Left colon (tissue), 2 donors: Measurements from ENCODE around the gene SMIM32. TPM values are rescaled to one million over a fixed set of nuclear protein-coding genes. Genes with fewer than 3 reads are reported as not detected.
A peak's percentile ranks its signal among the peaks of the same experiment; 100 is the strongest.

Source experiments
- ATAC-seq: fragments of 200-7000 bp; cut with Tn5 transposase; one replicate; pipeline ENCODE4 v1.9.1; 2020; ENCODE audit warnings: mild to moderate bottlenecking, moderate library complexity
- DNase-seq, 2 donors: peaks; one replicate each; pipeline ENCODE4 v3.0.0-alpha.2; 2020
- intact Hi-C, 2 donors: fragments of 100-400 bp; cut with DNase I in 1 of 2; cut with micrococcal nuclease in 1 of 2; formaldehyde crosslinking; loops; one replicate each; pipeline versions ENCODE4 v1.11.2 to v1.14.0; 2022; cut with DNase I, micrococcal nuclease
- long read RNA-seq: library from polyadenylated mRNA; unstranded; transcript quantifications from one replicate; pipeline ENCODE4 v2.0.0, GENCODE V29; 2021
- total RNA-seq, 2 donors: library from RNA; stranded (reverse); fragmentation: NEBNext Ultra II Directional; extraction: Animal tissue kit (Norgen Biotek cat#: 25700); gene quantifications; one replicate each; pipeline ENCODE4 v1.2.1, GENCODE V29; 2021
- donor health status: DM: no; HTN: no; CAD: no.
- donor health status: DM: yes; HTN: yes; CAD: no.

SMIM32 gene
- 10 to 100 TPM; 17.7 to 23.5 TPM for total RNA-seq
- long read RNA-seq, transcript SMIM32-201 (1 exons, 1,667 nt): major isoform, 77 of 77 reads
- long read RNA-seq, partial matches to known transcripts: 0 of 77 reads
- long read RNA-seq, other reads (novel, unspliced or antisense): 0 of 77 reads

DNA sequence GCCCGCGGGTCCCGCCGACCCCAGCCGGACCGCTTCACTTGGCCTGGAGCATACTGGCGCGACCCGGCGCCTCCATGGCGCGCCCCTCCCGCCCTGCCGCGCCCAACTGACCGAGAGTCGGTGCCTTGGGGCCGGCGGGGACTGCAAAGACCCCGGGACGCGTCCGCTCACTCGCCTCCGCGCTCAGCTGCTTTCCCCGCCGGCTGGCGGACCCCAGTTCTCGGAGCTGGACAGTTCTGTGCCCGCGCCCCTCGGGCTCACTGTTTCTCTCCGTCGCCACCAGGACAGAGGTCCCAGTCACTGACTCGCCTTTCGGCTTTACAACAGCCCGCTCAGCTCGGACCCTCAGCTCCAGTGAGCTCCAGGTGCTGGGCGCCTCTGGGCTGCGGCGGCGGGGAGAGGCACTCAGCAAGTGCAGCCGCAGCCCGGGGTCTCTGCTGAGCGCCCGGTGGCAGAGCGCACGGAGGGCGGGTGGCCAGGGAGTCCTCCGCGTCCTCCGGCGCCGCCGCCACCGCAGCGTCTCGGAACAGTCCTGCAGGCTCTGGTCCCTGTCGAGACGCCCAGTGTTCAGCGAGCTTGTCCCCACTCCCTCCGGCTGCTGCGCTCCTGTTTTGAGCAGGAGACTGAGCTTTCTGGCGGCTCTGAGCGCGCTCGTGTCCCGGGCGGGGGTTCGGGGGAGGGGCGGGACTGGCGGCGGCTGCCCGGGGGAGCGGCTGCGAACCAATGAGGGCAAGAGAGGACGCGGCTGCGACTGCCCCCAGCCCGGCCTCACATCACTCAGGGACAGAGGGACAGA is at the start of gene SMIM32:
Gene SMIM32 (minus strand): TSS at position 637 of the 796 bp plus-strand sequence. CDS start 638 bp downstream, outside the sequence.
- DNase-seq (peak; percentile 76 to 81), ATAC-seq (peak; percentile 67)
- intact Hi-C loops: no loop called here

DNA sequence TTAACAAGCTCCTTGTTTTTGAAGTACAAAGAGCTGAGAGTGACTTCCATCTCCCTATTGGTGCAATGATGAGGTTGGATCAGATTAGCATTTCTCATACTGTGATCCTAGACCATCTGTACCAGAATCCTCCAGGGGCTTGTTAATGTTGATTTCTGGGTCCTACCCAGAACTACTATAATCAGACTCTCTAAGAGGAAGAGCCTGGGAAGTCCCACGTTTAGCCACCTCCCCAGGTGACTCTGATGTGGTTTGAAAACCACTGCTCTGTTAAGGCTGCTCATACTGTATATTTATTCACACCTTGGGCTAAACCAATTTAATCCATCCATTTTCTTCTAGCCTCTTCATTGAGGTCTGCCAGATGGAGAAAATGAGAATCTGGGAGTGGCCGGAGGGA is 49.6 kb upstream of the SMIM32 start:
- no peak for ATAC-seq
- no peak for DNase-seq
- intact Hi-C loops: no loop called here

DNA sequence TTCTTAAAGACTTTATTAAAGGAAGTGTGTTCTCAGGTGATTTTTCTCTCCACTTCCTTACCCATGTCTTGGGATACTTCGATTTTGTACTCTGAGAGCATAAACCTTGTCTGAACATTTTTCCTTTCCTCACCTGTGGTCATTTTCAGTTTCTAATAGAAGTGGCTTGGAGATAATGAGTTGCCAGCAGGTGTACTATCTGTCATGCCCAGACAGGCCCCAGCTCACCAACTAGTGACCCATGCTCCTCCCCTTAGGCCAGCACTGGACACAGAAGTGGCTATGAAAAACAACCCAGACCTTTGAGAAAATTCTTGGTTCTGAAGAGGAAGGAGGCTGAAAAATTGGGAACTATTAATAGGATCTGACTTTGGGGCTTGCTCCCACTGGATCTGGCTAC is 49.2 kb upstream of the SMIM32 start:
- no peak for ATAC-seq

DNA sequence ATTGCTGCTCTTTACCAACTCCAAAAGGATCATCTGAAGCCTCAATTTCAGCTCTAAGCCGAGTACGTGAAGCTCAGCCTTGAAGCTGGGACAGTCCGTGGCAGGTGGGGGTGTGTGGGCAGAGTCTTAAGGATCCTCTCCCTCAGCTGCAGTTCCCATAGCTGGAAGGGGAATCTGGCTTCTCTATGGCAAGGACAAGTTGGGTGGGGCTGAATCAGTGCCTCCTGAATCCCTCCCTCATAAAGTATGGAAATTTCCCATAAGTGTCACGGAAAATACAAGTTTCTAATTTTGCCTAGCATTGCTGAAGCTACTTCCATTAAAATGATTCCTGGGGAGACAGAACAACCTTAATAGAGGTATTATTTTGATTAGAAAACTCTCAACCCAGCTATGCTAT is 47.9 kb upstream of the SMIM32 start:
- intact Hi-C loops: no loop called here
- ATAC-seq: no peak
- no peak for DNase-seq

More for the DNA sequence above, 49.2 kb upstream of the SMIM32 start:
- no peak for DNase-seq
- intact Hi-C loops: no loop called here

DNA sequence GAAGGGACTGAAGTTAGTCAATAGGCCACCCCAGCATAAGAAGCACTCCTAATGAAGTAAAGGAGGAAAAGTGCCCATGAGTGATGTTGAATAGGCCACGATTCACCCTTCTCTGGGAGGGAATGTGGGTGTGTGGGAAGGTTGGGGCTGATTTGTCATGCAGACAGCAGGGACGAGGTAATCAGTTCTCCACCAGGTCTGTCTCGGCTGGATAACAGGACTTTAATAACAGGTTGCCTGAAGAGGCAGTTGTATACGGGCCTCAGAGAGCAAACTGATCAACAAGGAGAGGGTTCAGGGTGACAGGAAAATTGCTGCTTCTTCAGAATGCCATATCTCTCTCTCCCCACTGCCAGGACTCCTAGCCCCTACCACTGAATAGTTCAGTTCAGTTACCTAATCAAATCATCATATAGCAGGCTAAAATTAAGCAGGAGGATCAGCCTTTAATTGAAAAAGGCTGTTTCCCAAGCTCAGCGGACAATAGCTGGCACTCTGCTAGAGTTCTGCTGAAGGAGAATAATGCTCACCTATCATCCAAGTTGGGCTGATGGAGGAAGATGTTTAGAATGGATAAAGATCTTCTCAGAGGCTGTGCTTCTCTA is 43.6 kb upstream of the SMIM32 start:
- no peak for ATAC-seq
- intact Hi-C loops: no loop called here
- no peak for DNase-seq

DNA sequence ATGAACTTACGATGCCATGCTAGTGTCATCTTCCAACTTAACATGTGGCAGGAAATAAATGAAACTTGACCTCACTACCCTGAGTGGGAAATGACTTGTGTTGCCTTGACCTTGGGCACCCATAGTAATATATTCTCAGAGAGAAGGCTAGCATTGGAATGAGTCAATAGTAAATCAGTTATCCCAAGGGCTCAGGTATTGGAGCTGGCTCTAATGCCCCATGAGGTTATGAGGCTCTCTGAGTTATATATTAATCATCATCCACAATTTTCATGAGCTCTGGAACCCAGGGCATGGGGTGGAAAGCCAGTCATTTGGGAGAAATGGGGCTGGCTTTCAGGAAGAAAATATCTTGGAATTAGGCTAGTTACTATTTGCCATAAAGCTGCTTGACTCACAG is 42.4 kb upstream of the SMIM32 start:
- peak; percentile 88 for ATAC-seq
- intact Hi-C loops: no loop called here
- DNase-seq: no peak

DNA sequence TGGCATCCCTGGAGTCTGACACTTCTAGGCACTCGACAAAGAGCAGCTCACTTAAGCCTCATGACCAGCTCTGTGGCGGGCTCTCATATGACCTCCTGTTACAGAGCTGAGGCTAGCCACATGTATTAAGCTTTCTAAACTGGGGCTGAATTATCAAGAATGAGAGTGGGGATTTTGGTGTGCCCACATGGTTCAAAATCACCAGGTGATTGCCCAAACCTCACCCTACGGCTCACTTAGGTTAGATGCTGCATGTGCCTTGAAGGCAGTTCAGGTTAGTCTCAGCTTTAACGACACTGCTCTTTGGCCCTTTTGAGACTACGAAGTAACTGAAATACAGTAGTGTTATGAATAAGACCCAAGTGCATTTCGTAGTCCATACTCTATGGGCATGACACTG is 39.4 kb upstream of the SMIM32 start:
- no peak for DNase-seq
- ATAC-seq: no peak

DNA sequence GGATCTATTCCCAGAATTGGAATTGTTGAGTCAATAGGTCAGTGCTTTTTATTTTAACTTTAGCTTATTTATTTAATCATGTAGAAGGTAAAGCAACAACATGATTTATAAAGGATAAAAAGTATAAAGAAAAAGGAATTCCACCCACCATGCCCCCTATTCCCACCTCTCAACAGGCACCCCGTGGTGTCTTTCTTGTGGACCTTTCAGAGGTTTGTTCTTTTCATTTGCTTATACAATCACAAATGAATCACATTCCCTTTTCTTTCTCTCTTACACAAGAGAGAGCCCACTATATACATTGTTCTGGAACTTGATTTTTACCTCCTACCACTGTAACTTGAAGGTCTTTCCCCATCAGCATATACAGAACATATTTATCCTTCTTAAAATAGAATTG is 37.2 kb upstream of the SMIM32 start:
- intact Hi-C loops: no loop called here

More for the DNA sequence above, 39.4 kb upstream of the SMIM32 start:
- intact Hi-C loops: no loop called here

DNA sequence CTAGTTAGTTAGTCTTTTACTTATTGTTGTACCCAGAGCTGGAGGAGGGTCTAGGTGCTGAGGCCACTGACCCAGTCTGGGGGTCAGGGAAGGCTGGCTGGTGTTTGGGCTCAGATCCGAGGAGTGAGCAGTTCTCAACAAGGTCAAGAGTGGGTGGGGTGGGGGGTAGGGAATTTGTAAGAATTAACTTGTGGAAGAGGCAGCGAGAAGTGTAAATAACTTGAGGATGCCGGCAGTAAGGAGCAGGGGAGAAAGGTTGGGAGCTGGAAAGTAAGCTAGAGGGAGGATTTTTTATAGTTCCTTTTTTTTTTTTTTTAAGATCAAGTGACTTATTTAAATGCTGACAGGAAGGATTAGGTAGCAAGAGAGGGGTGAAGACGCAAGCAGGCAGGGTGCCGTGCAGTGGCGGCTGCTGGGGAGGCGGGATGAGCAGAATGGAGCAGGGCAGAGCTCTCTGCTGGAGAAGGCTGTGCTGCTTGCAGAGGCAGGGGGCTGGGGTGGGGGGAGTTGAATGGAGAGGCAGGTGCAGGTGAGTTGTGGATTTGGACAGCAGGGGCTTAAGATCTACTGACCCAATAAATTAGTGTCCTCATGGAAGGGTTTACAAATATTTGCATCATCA is 35.3 kb upstream of the SMIM32 start:
- ATAC-seq: no peak
- intact Hi-C loops: no loop called here
- no peak for DNase-seq

More for the DNA sequence above, 37.2 kb upstream of the SMIM32 start:
- no peak for ATAC-seq
- DNase-seq: no peak

DNA sequence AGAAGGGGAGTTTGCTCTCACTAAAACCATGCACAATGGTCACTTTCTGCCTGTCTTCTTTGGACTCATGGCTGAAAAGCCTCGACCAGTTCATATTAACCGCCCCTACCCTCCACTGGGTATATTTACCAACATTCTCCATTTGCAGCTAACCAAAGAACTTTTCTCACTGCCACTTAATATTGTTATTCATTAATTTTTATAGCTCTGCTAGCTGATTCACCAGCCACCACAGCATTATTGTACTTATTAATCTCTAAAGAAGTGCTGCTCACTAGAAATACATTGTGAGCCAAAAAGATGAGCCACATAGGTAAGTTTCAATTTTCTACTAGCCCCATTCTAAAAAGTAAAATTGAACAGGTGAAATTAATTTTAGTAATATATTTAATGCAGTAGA is 33.4 kb upstream of the SMIM32 start:
- no peak for ATAC-seq

DNA sequence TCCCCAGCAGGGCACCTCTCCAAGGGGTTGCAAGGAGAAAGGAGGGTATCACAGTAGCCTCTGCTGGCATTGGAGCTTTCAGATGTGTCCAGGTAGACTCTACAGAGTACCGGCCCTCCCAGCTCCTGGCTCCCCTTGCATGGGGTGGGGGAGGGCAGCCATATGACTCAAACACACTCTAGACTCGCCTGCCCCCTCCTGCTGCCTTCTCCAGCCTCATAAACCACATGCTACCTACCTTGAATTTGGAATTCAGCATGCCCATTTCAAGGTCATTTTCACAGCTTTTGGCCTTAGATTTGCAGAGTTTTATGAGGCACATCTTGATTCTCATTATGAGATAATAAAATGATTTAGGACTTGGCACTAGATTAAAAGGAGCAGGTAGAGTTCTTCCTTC is 32.8 kb upstream of the SMIM32 start:
- ATAC-seq: peak; percentile 48
- DNase-seq: no peak
- intact Hi-C loops: no loop called here

More for the DNA sequence above, 33.4 kb upstream of the SMIM32 start:
- DNase-seq: no peak
- intact Hi-C loops: no loop called here

DNA sequence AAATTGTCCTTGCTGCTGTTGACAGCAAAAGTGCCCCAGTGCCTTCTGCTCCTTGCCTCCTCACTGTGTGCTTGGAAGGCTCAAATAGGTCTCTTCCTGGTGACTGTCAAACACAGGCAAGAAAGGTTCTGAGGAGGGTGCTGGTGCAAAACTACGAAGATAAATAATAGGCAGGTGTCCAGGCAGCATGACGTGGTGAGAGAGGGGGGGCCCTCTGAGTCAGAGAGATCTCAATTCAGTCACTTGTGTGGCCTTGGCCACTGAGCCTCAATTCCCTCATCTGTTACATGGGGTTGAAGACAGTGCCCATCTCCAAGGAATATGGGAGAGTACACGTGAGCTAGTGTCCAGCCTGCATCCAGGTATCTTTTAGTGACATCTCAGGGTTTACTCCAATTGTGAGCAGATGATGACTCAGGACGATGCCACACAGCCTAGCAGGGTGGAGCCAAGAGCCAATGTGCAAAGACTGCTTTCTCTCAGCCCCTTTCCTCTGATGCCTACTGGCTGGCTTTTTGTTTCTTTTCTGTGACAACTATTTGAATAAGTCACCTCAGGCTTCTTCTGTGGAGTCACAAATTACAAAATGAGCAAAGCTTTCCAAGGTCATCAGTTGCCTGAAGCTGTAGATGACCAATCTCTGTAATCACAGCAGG is 29.7 kb upstream of the SMIM32 start:
- no peak for DNase-seq
- intact Hi-C loops: no loop called here
- ATAC-seq: peak; percentile 21

DNA sequence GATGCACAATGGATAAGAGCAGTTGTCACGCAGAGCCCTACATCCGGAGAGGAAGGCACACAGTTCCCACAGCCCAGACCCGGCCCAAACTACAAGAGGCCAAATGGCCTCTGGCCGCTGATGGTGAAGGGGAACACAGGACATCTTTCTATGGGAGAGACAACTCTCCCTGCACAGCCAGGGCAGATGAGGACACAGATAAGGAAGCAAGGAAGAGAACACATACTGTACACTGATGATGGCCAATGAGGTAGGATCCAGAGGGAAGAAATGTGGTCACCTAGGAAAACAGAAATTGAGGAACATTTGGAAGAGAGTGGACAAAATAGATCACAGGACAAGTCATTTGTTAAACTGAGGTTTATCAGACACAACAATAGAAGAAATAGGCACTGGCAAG is 28.4 kb upstream of the SMIM32 start:
- ATAC-seq (no peak), DNase-seq (no peak)
- intact Hi-C loops: no loop called here

DNA sequence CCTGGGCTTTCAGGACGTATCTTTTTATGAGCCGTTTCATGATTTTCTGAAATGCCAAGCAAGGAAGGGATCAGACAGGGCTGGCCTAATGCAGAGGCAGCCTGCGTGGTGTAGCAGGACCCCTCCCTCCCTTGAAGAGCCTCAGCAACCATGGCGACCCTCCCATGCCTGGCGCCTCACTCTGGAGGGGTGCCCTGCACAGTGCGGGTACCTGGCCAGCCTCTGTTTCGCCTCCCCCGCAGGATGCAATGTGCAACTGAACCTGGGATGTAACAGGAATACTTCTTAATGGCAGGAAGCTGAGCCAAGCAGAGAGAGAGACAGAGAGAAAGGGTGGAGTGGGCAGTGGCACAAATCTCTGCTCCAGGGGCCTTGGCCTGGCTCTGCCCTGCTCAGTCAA is 23.3 kb upstream of the SMIM32 start:
- ATAC-seq: no peak
- intact Hi-C loops: loop anchor here in 1 of 2 donors (10.0 kb wide), 1 partner anchor 331 kb away; no protein-coding TSS in a partner anchor
- DNase-seq: no peak

DNA sequence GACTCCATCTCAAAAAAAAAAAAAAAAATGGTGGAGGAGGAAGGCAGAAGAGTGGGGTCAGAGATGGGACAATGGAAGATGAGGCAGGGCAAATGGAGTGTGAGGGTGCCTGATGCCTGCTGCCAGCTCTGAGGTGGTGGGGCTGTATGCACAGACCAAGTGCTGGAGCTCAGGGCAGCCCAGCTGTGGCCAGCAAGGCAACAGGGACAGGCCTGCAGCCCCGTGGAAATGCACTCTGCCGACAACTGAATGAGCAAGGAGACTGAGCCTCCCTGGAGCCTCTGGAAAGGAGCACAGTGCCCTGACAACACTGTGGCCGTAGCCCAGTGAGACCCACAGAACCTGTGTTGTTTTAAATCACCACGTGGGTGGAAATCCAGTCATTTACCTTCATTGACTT is 22.9 kb upstream of the SMIM32 start:
- ATAC-seq (no peak), DNase-seq (no peak)
- intact Hi-C loops: loop anchor here in 1 of 2 donors (10.0 kb wide), 1 partner anchor 331 kb away; no protein-coding TSS in a partner anchor

DNA sequence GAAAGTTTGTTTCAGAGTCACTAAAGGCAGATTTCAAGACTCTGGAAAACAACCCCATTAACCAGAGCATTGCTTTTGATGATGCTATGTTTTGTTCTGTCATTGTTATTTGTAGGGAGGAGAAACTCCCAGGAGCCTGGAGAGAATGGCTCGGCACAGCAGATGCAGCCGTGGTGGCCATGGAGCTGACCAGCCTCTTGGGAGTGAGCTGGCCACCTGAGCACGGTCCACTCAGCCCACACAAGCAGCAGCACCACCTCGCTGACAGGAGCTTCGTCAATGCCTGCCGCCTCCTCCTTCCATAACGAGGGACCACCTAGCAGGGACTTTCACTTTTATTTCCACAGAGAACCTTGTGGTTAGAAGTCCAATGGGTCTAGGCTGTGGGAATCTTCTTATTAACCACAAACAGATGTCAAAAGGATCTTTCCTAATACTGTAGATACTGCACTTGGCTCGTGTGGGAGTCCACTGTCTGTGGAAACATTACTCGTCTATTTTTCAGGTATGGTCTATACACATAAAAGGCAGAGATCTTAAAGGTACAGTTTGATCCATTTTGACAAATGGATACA is 21.0 kb upstream of the SMIM32 start:
- DNase-seq: no peak
- intact Hi-C loops: loop anchor here (5.0 to 10.0 kb wide), 2 partner anchors 327 to 329 kb away; no protein-coding TSS in a partner anchor
- ATAC-seq: no peak

DNA sequence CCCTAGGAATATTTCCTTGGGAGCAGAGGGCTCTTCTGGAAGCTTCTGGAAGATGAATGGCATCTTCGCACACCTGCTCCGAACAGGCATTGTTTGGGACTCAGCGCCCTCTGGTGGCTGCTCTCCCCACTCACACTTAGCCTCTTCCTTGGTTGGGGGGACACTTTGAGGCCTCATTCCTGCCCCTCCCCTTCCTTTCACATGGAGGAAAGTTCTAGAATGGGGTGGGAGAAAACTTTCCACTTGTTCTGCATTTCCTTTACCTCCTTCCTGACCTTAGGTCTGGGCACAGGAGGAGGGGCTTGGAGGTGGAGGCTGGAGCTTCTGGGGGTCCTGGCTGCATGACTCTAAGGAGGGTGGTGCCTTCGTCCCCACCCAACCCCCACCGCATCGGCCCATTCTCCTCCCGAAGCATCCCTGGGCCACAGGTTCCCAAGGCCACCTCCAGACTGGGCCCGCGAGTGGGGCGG is 19.3 kb upstream of the SMIM32 start:
- intact Hi-C loops: loop anchor here (5.0 to 10.0 kb wide), 2 partner anchors 325 to 327 kb away; no protein-coding TSS in a partner anchor
- DNase-seq (peak; percentile 39 to 72), ATAC-seq (peak; percentile 86)

DNA sequence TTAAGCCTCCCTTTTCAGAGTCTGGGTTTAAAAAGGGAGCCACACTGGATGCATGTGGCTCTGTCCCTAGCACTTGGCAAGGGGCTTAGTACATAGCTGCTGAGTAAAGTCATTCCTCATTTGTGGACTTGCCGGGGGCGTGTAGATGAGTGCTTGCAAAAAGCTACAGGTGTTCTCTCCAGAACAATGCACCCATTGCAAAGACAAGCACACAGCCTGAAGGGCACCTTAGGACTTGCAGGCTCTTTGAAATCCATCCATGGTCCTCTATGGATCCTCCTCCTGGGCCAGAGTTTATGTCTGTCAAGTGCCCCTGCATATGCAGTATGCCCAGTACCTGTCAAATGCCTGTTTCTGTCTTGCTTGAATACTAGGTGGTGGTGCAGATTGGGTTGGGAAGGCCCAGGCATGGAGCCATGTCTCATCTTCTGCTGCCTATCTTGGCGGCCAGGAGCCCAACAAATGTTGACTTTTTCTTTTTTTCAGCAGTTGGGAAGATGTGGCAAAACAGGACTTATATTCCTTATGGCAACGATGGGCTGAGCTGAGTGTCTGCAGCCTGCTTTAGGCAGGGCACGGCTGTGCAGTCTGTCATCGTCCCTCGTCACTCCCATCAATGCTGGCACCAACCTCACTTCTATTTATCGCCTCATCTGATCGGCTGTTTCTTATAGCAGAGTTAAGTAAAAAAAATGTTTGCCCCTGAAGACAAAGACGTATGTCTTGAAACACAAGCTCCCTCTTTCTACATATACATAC is 18.5 kb upstream of the SMIM32 start:
- intact Hi-C loops: loop anchor here (5.0 to 10.0 kb wide), 2 partner anchors 324 to 327 kb away; no protein-coding TSS in a partner anchor
- ATAC-seq (no peak), DNase-seq (no peak)
